Measurements from ENCODE around the gene KDM4B. TPM values are rescaled to one million over a fixed set of nuclear protein-coding genes. Genes with fewer than 3 reads are reported as not detected.

Gene KDM4B
- total RNA-seq, 1 donor from 2014 or later, result 38.9 TPM

DNA sequence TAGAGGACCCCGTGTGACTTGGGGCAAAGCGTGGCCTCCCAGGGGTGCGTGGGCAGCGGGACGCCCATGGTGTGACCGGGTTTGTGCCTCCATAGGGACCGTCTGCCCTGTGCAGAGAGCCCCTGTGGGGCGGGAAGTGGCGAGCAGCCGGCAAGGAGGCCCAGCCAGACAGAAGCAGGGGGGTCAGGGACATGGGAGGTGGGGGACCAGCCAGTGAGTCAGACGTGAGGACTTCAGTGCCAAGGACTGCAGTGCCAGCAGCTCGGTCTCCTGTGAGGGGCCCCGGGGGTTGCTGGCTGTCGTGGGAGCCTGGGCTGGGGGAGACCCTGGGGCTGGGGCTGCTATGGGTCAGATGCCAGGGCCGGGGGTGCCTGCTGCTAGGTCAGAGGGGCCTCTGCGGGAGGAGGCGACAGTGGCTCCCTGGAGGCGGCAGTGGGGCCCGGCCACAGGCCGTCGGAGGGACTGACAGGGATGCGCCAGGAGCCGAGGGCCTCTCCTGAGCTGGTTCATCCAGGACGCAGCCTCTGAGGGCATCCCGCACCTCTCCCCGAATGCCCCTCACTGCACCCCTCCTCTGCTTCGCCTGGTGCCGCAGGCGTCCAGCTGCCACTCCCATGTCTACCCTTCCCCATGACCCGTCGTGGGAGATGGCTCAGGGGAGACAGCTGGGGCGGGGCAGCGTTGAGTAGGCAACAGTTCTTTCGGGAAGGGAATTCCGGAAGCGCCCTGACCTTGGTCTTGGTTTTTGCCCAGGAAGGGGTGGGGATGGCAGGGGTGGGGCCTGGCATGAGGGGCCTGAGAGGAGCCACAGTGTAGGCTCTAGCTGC is 80.0 kb downstream of the KDM4B start:
- intact Hi-C loops (cut with micrococcal nuclease), result loop anchor here (1.0 to 5.0 kb wide), 3 partner anchors 103 to 530 kb away; no protein-coding TSS in a partner anchor
- Mint-ChIP-seq H3K27me3 (ENCODE audit: insufficient read depth) (no peaks in the 10 kb centered on the region), H3K9me3 (no peaks in the 10 kb centered on the region), H3K4me3 (no peak overlapping the region), H3K4me1 (ENCODE audit: low read depth) (no peaks in the 10 kb centered on the region), H3K36me3 (ENCODE audit: low read depth) (peaks cover 5% of the 10 kb centered on the region), H3K27ac (no peak overlapping the region)
- DNase-seq (ENCODE audit: low spot score), result no peak

DNA sequence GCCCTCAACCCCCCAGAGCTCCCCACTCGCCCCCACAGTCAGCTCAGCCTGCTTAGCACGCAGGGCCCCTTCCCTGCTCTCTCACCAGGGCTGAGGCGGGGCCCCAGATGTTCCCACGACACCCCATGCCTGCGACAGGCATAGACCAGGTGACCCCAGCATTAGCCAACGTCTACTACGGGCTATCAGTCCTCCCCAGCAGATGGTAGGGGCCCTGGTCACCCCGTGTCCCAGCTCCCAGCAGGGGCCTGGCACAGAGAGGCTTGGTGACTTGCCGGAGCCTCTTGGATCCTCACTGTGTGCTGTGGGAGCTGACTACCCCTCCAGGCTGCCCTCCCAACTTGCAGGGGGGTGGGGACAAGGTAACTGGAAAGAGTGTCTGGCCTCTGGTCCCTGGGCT is 80.6 kb downstream of the KDM4B start:
- Mint-ChIP-seq H3K27ac (no peak overlapping the region), H3K27me3 (ENCODE audit: insufficient read depth) (no peaks in the 10 kb centered on the region), H3K36me3 (ENCODE audit: low read depth) (peaks cover 5% of the 10 kb centered on the region), H3K4me1 (ENCODE audit: low read depth) (no peaks in the 10 kb centered on the region), H3K9me3 (no peaks in the 10 kb centered on the region), H3K4me3 (no peak overlapping the region)
- no peak for DNase-seq (ENCODE audit: low spot score)
- intact Hi-C loops (cut with micrococcal nuclease), result loop anchor here (2.0 to 5.0 kb wide), 2 partner anchors 103 to 529 kb away; no protein-coding TSS in a partner anchor

DNA sequence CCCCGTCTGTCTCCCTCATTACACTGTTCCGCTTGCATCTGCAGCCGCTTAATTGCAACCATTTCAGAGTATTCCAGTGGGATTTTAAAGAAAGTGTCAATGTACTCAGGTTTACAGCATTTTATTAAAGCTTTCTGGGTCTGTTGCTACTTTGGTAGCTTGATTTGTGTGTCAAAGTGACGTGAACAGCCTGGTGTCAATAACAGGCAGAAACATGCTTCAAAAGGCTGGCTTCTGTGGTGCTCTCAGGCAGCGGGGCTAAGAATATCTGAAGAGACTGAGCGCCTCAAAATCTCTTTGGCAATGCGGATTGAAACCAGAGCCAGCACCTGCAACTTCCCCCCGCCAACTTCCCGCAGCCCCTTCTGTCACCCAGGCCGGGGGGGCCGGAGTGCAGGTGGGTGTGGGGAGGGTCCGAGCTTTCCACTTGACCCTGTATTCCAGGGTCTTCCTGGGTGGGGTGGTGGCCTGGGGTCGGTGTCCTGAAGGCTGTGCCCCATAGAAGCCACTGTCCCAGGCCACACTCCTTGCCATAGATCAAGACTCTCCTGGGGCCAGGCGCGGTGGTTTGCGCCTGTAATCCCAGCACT is 81.2 kb downstream of the KDM4B start:
- no peak for DNase-seq (ENCODE audit: low spot score)
- H3K27me3 Mint-ChIP-seq (ENCODE audit: insufficient read depth), result no peaks in the 10 kb centered on the region
- no peaks in the 10 kb centered on the region for H3K4me1 Mint-ChIP-seq (ENCODE audit: low read depth)
- no peak overlapping the region for H3K4me3 Mint-ChIP-seq
- no peak overlapping the region for H3K27ac Mint-ChIP-seq
- intact Hi-C loops (cut with micrococcal nuclease), result no loop called here
- no peaks in the 10 kb centered on the region for H3K9me3 Mint-ChIP-seq
- peaks cover 5% of the 10 kb centered on the region for H3K36me3 Mint-ChIP-seq (ENCODE audit: low read depth)

DNA sequence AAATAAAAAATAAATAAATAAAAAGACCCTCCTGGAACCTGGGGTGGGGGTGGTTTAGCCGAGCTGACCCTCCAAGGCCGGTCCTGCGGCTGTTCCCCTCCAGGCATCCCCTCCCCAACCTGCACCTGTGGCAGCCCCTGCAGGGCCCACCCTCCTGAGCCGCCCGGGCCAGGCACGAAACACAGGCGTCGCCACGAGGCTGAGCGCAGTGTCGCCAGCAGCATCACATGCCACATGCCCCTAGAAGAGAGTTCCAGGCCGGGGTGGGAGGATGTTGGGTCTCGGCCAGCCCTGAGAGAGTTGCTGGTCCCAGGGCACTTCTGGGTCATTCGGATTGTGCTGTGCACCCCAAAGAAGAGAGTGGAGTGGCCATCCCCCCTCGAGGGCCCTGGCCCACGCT is 82.0 kb downstream of the KDM4B start:
- Mint-ChIP-seq H3K4me1 (ENCODE audit: low read depth) (no peaks in the 10 kb centered on the region), H3K36me3 (ENCODE audit: low read depth) (peaks cover 4% of the 10 kb centered on the region), H3K27ac (no peak overlapping the region), H3K9me3 (no peaks in the 10 kb centered on the region), H3K4me3 (no peak overlapping the region), H3K27me3 (ENCODE audit: insufficient read depth) (no peaks in the 10 kb centered on the region)
- DNase-seq (ENCODE audit: low spot score), result no peak
- intact Hi-C loops (cut with micrococcal nuclease), result no loop called here

DNA sequence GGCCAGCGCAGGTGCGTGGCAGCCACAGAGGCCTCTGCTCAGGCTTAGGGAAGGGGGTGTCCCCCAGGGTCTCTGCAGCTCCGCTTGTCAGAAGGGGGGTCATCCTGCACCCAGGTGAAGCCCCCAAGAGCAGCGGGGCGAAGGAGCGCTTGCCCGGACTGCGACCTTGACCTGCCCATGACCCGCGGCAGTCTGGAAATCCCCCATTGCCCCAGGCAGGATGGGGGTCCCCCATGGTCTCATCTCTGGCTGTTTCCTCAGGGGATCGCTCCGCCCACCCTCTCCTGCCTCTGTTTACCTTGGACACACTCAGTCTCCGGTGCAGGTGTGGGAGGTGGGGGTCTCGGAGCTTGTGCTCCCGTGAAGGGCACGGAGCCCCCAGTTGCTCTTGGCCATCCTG is 82.7 kb downstream of the KDM4B start:
- H3K9me3 Mint-ChIP-seq, result no peaks in the 10 kb centered on the region
- H3K36me3 Mint-ChIP-seq (ENCODE audit: low read depth), result peaks cover 2% of the 10 kb centered on the region
- no peak overlapping the region for H3K4me3 Mint-ChIP-seq
- no peak for DNase-seq (ENCODE audit: low spot score)
- H3K27ac Mint-ChIP-seq, result no peak overlapping the region
- intact Hi-C loops (cut with micrococcal nuclease), result no loop called here
- no peaks in the 10 kb centered on the region for H3K4me1 Mint-ChIP-seq (ENCODE audit: low read depth)
- H3K27me3 Mint-ChIP-seq (ENCODE audit: insufficient read depth), result no peaks in the 10 kb centered on the region

DNA sequence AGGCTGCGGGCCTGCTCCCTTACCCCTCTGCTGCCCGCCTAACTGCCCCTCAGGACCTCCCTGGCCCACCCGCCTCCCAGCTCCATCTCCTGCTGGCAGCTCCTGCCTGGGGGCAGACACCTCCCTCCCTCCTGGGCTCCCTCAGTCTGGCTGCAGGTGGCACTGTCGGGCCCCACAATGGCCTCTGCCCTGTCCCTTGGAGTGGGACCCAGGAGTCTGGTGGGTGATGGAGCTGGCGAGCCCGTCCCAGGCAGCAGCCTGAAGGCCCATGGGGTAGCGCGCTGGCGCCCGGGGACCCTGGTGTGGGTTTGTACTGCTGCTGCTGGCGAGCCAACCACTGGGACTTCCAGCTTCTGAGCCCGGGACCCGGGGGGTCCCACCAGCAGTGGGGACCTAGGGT is 83.6 kb downstream of the KDM4B start:
- Mint-ChIP-seq H3K27me3 (ENCODE audit: insufficient read depth) (no peaks in the 10 kb centered on the region), H3K36me3 (ENCODE audit: low read depth) (peaks cover 7% of the 10 kb centered on the region), H3K9me3 (no peaks in the 10 kb centered on the region), H3K27ac (no peak overlapping the region), H3K4me1 (ENCODE audit: low read depth) (no peaks in the 10 kb centered on the region), H3K4me3 (no peak overlapping the region)
- intact Hi-C loops (cut with micrococcal nuclease), result no loop called here
- no peak for DNase-seq (ENCODE audit: low spot score)

DNA sequence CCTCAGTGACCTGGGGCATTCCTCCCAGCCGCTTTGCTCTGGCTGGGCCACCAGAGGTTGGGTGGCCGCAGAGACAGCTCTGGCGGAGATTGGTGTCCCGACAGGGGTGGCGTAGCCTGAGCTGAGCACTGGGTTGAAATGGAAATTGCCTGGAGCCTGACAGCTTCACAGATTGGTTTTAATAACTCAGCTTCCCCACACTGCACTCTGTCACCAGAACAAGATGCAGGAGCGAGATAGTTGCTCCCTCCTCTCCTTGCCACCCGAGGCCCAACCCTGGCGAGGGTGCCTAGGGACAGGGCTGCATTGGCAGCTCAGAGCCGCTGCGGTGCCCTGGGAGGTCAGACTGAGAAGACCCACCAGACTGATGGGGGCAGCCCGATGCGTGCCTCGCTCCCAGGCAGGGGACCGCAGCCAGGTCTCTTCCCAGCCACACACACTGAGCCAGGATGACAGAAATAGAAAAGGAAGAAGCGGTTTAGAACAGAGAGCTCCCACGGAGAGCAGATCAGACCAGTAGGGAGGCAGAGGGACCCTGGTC is 84.1 kb downstream of the KDM4B start:
- H3K27ac Mint-ChIP-seq, result no peak overlapping the region
- no peak overlapping the region for H3K4me3 Mint-ChIP-seq
- H3K4me1 Mint-ChIP-seq (ENCODE audit: low read depth), result no peaks in the 10 kb centered on the region
- no peaks in the 10 kb centered on the region for H3K9me3 Mint-ChIP-seq
- peaks cover 10% of the 10 kb centered on the region for H3K36me3 Mint-ChIP-seq (ENCODE audit: low read depth)
- DNase-seq (ENCODE audit: low spot score), result no peak
- no peaks in the 10 kb centered on the region for H3K27me3 Mint-ChIP-seq (ENCODE audit: insufficient read depth)
- intact Hi-C loops (cut with micrococcal nuclease), result no loop called here

DNA sequence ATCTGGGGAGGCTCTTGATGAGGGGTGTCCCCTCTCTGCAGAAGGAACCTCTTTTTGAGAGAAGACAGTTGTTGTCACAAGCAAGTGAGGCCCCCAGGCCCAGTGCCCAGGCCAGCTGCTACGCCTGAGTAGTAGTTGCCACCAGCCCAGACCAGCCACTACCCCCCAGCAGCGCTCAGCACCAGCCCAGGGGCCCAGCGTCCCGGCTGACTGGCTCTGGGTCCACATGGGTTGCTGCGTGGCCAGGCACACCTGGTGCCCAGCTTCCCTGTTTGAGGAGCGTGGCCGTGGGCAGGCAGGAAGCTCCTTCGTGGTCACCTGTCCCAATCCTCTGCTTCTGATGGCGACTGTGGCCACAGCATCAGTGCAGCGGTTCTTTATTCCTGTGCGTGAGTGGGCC is 84.7 kb downstream of the KDM4B start:
- no peak overlapping the region for H3K4me3 Mint-ChIP-seq
- no peaks in the 10 kb centered on the region for H3K27me3 Mint-ChIP-seq (ENCODE audit: insufficient read depth)
- DNase-seq (ENCODE audit: low spot score), result no peak
- no peaks in the 10 kb centered on the region for H3K9me3 Mint-ChIP-seq
- peaks cover 10% of the 10 kb centered on the region for H3K36me3 Mint-ChIP-seq (ENCODE audit: low read depth)
- H3K4me1 Mint-ChIP-seq (ENCODE audit: low read depth), result no peaks in the 10 kb centered on the region
- H3K27ac Mint-ChIP-seq, result no peak overlapping the region
- intact Hi-C loops (cut with micrococcal nuclease), result no loop called here

DNA sequence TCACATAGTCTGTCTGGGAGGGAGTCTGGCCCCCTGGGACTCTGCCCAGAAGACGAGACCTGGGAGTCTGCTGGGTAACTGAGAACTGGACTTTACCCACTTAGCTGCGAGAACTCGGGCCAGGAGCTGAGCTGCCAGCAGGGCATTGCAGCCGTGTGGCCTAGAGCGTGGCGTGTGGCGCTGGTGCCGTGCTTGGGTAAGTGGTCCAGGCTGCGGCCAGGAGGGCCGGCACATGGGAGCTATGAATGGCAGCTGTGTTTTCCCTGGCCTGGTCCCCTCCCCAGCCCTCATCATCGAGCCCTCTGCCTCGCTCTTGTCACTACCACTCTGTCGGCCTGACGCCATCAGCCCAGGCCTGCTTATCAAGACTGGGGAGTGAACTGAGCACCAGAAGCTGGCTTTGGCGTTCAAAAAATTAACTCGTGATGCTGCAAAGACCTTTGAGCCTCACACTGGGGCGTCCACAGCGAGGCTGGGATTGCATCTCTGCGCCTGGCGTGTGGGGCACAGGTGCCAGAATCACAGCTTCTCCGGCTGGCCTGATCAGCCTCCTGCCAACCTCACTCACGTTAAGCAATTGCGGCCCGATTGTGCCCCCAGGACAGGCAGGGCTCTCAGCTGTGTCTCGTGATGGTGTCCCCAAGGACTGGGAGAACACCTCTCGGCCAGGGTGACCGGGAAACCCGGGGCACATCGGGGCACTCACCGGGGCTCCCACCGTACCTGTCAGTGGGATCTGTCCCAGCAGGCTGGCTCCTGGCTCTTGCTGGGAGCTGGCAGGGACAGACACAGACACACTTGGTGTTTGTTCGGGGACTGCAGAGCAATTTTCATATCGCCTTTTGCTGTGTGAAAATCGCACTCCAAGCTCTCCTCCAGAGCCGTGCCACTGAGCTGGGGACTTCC is 85.9 kb downstream of the KDM4B start:
- H3K27me3 Mint-ChIP-seq (ENCODE audit: insufficient read depth), result no peaks in the 10 kb centered on the region
- H3K4me1 Mint-ChIP-seq (ENCODE audit: low read depth), result no peaks in the 10 kb centered on the region
- no peak overlapping the region for H3K27ac Mint-ChIP-seq
- peaks cover 10% of the 10 kb centered on the region for H3K36me3 Mint-ChIP-seq (ENCODE audit: low read depth)
- no peaks in the 10 kb centered on the region for H3K9me3 Mint-ChIP-seq
- intact Hi-C loops (cut with micrococcal nuclease), result no loop called here
- no peak for DNase-seq (ENCODE audit: low spot score)
- H3K4me3 Mint-ChIP-seq, result no peak overlapping the region

DNA sequence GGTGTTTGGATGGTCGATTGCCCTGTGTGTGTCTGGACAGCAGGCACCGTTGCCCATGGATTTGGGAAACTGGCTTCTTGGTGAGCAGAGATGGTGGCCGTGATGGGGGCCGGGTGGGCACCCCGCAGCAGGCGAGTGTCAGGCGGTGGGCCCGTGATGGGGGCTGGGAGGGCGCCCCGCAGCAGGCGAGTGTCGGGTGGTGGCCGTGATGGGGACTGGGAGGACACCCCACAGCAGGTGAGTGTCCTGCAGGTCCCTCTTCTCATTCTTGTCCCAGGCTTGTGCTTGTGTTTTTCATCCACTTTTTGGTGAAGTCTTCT is 86.5 kb downstream of the KDM4B start:
- intact Hi-C loops (cut with micrococcal nuclease), result no loop called here
- no peaks in the 10 kb centered on the region for H3K27me3 Mint-ChIP-seq (ENCODE audit: insufficient read depth)
- H3K9me3 Mint-ChIP-seq, result no peaks in the 10 kb centered on the region
- DNase-seq (ENCODE audit: low spot score), result no peak
- no peak overlapping the region for H3K27ac Mint-ChIP-seq
- H3K36me3 Mint-ChIP-seq (ENCODE audit: low read depth), result peaks cover 11% of the 10 kb centered on the region
- H3K4me1 Mint-ChIP-seq (ENCODE audit: low read depth), result no peaks in the 10 kb centered on the region
- no peak overlapping the region for H3K4me3 Mint-ChIP-seq

DNA sequence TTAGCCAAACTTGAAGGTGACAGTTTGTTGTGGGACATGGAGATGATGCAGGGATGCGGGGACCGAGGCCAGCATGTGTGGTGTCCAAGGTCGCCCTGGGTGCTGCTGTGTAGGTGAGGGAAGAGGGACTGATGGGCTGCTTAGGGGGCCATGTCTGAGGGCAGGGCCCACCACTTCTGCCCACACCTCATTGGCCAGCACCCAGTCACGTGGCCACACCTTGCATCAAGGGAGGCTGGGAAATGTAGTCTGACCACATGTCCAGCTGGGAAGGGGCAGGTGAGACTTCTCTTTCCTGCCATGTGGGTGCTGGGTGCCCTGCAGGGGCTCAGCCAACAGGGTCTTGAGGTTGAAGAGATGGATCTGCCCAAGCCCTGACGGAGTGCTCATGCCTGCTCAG is 88.9 kb downstream of the KDM4B start:
- H3K36me3 Mint-ChIP-seq (ENCODE audit: low read depth), result peaks cover 27% of the 10 kb centered on the region
- no peaks in the 10 kb centered on the region for H3K4me1 Mint-ChIP-seq (ENCODE audit: low read depth)
- H3K4me3 Mint-ChIP-seq, result no peak overlapping the region
- peaks cover 14% of the 10 kb centered on the region for H3K9me3 Mint-ChIP-seq
- H3K27ac Mint-ChIP-seq, result no peak overlapping the region
- intact Hi-C loops (cut with micrococcal nuclease), result no loop called here
- H3K27me3 Mint-ChIP-seq (ENCODE audit: insufficient read depth), result no peaks in the 10 kb centered on the region
- DNase-seq (ENCODE audit: low spot score), result no peak

DNA sequence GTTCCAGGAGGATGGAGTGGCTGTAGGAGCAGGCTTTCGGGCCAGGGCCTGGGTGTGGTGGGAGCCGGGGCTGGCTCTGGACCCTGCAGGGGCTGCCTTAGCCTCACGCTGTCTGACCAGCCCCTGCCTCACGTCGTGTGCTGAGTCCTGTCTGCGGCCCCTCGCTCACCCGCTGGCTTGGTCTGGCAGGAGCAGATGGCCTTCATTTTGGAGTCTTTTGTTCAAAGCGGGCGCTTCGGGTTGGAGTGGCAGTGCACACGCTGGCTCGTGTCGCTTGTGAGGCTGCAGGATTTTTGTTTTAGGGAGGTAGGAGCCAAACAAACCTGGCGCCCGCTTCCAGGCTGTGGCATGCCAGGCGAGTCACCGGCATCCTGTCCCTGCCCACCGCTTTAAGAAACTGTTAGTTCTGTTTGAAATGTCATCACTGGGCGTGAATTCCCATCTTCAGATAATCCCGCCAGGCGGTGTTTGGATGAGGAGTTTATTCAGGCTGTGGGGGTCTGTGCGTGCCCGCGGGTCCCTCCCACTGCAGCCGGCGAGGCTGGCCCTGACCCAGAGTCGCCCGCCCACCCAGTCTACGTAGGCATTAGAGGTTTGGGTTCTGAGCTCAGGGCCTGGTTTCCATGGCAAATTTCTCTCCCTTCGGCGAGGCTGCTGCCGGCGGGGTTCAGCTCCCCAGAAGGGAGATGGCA is 89.8 kb downstream of the KDM4B start:
- no peaks in the 10 kb centered on the region for H3K27me3 Mint-ChIP-seq (ENCODE audit: insufficient read depth)
- peaks cover 19% of the 10 kb centered on the region for H3K9me3 Mint-ChIP-seq
- H3K36me3 Mint-ChIP-seq (ENCODE audit: low read depth), result peaks cover 30% of the 10 kb centered on the region
- DNase-seq (ENCODE audit: low spot score), result no peak
- intact Hi-C loops (cut with micrococcal nuclease), result no loop called here
- no peak overlapping the region for H3K27ac Mint-ChIP-seq
- H3K4me1 Mint-ChIP-seq (ENCODE audit: low read depth), result no peaks in the 10 kb centered on the region
- no peak overlapping the region for H3K4me3 Mint-ChIP-seq

All from activated T-helper 1 cell treated with anti-CD3 and anti-CD28 coated beads, Interleukin-12 subunit alpha, Interleukin-12 subunit beta, Interleukin-2, Interleukin-4 antibody, amounts not matched to agents 30 ng/mL and 10 ng/mL and 1 ng/mL, durations not matched to agents 14 hours and 24 hours and 36 hours (primary cell).